Measurements from ENCODE around the gene KRT25.

GRCh38 chr17:40750391-40750790, 4.7 kb downstream of the KRT25 start:
- TF ChIP-seq CTCF (IDR thresholded peaks at IDR 0.05; ENCODE audit: low read depth, low read length, poor library complexity, severe bottlenecking) (no peak), EZH2phosphoT487 (IDR thresholded peaks at IDR 0.05; ENCODE audit: borderline replicate concordance, low read length) (no peak)
